HG03066 (cell line): ENCODE data around the gene TTLL9.

Source experiments
- ATAC-seq: cut with Tn5 transposase; IDR thresholded peaks from one replicate; pipeline ENCODE4 v1.9.1; 2021; ENCODE audit warnings: low read depth; ENCODE audit not compliant: unreplicated experiment

The TTLL9 gene

DNA sequence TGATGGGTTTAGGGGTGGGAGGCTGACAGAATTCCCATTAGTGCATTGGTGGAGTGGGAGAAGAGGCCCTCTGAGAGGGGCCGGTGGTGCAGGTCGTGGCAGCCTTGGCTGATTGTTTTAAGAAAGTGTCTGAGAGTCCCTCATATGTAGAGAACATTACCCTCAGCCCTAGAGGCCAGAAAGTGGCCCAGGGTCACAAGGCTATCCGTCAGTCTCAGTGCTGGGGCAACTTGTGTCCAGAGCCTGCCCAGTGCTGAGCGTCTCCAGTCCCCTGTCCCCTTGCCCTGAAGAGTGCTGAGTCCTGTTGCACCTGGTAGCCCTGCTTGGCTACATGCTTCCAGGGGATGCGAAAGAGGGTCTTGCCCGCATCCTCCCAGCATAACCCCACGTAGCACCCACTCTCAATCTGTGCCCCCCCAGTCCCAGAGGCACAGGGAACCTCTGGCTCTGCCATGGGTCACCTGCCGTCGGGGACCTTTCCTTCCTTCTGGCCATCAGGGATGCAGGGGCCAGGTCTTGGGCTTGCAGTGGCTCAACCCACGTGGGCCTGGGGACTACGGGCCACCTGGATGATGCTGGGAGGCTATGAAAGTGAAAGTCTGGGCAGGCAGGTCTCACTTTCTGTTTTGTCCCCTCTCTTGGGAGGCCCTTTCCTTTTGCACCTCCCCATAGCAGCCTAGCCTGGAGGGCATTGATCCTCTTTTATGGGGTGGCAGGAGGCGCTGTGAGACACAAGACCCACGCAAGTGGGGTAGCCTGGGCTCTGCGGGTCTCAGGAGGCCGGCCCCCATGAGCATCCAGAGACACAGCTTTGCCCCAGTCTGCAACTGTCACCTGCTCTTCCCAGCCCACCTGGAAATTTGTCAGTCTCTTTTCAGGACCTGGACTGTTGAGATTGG, 12.3 kb upstream of the TTLL9 start:
- ATAC-seq, result no peak

DNA sequence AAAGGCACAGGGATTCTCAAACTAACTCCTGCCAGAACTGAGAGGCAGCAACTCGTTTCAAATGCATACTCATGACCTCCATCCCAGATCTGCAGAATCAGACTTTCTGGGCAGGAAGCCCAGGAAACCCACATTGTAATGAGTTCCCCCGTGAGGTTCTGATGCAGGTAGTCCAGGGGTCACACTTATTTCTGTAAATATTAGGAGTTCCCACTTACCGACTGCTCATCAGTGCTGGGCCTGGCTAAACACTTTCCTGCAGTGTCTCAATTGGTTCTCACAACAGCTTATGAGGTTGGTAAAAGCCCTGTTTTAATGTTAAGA, 11.7 kb upstream of the TTLL9 start:
- ATAC-seq, result no peak

DNA sequence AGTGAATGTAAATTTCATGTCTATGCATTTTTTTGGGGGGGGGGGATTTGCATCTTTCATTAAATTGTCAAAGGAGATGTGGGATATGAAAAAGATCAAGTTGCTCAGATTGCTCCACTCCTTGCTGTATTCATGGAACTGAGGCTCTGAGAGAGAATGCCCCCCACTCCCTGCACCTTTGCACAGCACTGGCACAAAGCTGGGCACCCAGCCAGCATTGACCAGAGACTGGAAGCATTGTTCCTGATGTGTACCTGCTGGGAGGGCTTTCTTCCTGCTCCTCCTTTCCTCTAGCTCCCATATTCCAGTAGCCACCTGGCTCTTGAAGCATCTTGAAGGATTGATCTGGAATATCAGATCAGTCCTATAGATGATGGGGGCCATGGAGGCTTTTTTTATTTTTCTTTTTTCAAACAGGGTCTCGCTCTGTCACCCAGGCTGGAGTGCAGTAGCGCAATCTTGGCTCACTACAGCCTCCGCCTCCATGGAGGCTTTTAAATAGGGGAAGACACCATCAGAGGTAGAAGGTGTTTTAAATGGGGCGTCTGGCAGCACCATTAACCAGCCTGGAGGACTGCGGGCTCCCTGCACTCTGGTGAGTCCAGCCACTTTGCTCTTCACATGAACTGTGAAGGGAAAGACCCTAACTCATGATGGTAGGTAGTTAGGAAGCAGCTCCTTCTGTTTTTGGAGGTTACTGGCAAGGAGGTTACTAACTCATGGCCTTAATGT, 11.0 kb upstream of the TTLL9 start:
- no peak for ATAC-seq

DNA sequence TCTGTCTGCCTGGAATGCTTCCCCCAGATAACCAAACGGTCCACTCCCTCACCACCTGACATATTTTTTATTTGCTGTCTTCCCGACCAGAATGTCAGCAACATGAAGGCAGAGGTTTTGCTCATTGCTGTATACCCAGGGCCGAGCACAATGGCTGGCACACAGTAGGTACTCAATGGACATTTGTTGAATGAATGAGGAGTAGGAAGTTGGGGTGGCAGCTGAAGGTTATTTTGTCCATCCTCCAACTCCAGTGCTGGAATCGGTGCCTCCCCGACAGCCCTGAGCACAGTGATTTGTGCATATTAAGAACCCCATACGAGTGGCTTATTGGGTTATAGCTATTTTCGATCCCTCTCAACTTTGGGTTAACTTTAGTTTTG, 10.4 kb upstream of the TTLL9 start:
- no peak for ATAC-seq

DNA sequence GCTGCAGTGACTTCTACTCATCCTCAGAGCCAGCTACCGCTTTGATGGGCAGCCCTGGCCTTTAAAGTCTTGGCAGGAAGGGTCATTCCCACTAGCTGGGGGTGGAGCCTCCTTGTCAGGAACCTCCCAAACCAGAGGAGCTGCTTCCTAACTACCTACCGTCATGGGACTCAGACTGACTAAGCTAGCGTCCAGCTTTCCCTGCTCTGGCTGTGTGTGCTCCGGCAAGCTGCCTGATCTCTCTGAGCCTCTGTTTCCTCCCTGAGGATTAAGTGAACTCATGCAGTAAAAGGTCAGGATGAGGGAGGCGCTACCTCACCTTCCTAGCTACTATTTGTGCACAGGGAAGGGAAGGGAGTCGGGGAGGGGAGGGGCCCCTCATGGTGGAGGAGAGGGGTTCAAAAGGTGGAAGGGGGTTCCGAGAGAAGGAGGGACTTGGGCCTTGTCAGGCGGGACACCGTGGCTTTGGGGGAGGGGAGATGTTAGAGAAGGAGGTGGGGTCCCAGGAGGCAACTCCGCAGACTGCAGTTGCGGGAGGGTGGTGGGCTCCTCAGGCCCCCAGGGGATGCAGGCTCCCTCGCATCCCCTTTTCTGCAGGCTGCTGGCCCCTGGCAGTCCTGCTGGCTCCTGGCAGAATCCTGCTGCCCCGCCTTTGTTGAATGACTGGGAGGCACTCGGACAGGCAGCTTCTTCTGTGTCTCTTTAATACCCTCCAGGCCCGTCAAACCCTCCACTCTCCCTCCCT, 9.9 kb upstream of the TTLL9 start:
- no peak for ATAC-seq

GRCh38 chr20:31861135-31861384, 9.4 kb upstream of the TTLL9 start:
- no peak for ATAC-seq

GRCh38 chr20:31861385-31862156, 8.9 kb upstream of the TTLL9 start:
- ATAC-seq, result no peak

DNA sequence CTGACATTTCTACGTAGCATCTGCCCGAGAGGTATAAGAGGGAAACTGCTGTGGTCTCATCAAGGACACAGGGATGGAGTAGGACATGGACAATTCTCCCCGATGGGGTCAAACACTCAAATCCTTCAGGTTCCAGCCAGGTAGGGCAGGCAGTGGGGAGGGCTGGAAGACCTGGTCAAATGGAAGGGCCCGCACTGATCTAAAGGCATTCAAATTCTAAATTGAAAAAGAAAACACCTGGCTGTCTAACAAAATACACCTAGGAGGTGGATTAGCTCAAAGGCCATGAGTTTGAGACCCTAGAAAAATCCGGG, 8.3 kb upstream of the TTLL9 start:
- no peak for ATAC-seq

GRCh38 chr20:31862506-31862905, 7.9 kb upstream of the TTLL9 start:
- no peak for ATAC-seq

GRCh38 chr20:31863296-31864085, 6.9 kb upstream of the TTLL9 start:
- no peak for ATAC-seq

- ATAC-seq, result no peak
Observed at GRCh38 chr20:31864521-31865400, 5.7 kb upstream of the TTLL9 start.

DNA sequence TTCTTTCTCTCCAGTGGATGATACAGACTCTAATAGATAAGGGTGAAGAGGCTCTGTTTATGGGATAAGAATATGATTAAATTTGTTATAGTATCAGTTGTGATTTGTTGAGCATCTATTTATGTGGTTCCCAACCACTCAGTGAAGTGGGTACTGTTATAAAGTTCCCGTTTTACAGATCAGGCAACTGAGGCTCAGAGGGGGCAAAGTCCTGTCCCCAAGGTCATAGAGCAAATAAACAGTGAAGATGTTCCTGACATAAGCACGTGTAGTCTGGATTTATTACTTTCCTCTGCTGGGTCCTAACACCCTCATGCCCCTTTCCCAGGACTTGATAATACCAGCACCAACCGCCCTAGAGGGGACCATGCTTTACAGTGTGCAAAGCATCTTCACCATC, 4.2 kb upstream of the TTLL9 start:
- no peak for ATAC-seq

- no peak for ATAC-seq
Observed at GRCh38 chr20:31868853-31869672, 1.4 kb upstream of the TTLL9 start.

DNA sequence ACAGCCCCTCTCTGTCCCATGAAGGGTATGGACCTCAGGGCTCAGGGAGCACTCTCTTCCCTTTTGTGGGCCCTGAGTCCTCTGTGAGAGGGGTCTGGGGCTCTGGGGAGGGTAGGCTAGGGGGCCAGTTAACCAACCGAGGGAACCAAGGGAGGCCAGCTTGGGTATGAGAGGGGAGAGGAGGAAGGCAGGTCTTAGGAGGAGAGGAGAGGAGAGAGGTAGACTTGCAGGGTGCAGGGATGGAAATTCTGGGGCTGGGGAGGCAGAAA, 827 bp upstream of the TTLL9 start:
- ATAC-seq, result no peak

DNA sequence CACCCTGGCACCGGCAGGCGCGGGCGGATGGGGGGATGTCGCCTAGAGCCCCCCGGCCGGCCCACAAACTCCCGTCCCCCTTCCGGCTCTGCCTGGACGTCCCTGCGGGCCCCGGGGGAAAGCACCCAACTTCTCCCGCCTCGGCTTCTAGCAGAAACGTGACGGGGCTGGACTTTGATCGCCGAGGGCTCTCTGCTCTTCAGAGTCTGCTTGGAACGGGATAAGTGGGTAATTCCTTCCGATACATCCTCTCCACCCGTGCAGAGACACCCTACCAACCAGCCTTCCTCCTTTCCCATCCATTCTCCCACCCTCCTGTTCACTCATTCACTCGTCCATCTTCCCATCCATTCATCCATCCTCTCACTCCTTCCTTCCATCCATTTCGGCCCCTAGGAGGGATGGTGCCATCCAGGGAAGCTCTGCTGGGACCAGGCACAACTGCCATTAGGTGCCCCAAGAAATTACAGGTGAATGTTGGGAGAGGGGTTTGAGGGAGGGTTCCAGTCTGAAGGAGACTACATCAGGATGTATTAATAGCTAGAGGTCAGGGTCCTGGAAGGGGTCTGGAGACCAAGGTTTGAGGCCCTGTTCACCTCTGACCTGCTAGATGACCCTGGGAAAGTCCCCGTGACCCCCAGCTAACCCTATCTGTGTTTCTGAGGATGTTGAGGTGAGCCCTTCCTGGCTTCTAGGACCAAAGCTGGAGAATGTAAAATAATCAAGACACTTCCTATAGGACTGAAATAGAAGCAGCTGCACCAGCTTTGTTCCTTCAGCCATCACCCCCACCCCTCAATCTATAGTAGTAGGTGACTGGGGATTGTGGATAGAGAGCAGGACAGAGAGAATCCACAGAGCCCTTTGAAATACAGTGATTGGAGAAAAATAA, 538 bp downstream of the TTLL9 start:
- ATAC-seq, result no peak

DNA sequence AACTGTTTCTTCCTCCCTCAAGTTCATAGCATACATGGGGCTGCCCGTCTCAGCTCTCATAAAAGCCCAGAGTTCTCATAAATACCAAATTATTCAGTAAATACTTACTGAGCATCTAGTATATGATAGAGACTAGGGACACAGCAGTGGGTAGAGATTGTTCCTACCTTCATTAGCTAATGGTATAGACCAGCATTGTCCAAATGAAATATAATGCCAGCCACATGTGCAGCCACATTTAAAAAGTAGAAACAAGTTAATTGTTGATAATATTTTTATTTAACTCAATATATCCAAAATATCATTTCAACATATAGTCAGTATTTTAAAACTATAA, 1.2 kb downstream of the TTLL9 start:
- no peak for ATAC-seq

DNA sequence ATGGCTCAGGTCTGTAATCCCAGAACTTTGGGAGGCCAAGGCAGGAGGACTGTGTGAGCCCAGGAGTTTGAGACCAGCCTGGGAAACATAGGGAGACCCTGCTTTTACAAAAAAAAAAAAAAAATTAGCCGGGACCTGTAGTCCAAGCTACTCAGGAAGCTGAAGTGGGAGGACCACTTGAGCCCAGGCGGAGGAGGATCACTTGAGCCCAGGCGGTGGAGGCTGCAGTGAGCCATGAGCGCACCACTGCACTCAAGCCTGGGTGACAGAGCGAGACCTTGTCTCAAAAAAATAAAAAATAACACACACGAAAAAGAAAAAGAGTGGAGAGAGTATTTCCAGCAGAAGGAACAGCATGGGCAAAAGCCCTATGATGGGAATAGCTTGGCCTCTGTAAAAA, 2.0 kb downstream of the TTLL9 start:
- no peak for ATAC-seq

- no peak for ATAC-seq
Observed at GRCh38 chr20:31875671-31876070, 5.2 kb downstream of the TTLL9 start.
